ENCODE results near the gene COL5A2.

GRCh38 chr2:189179570-189179950, at the start of gene COL5A2:
- TF ChIP-seq ELF4 (IDR thresholded peaks at IDR 0.05) (no peak), LEF1 (IDR thresholded peaks at IDR 0.05; ENCODE audit: borderline replicate concordance) (no peak), ARNT (IDR thresholded peaks at IDR 0.05) (no peak), SP1 (IDR thresholded peaks at IDR 0.05) (no peak), BHLHE40 (IDR thresholded peaks at IDR 0.05; ENCODE audit: borderline replicate concordance) (no peak), L3MBTL2 (conservative IDR thresholded peaks at IDR 0.05) (no peak), FOXA1 (IDR thresholded peaks at IDR 0.05) (no peak), TARDBP (IDR thresholded peaks at IDR 0.05) (no peak), HDGF (IDR thresholded peaks at IDR 0.05; ENCODE audit: borderline replicate concordance) (no peak), ZNF384 (IDR thresholded peaks at IDR 0.05) (no peak), SUZ12 (IDR thresholded peaks at IDR 0.05) (no peak), NFRKB (IDR thresholded peaks at IDR 0.05) (no peak)
